BJ (cell line): Measurements from ENCODE around the gene TMEM132C. TPM values are rescaled to one million over a fixed set of nuclear protein-coding genes. Genes with fewer than 3 reads are reported as not detected.
"Not testable (repeated sequence)": the region's sequence is repeated elsewhere in the genome, so short reads cannot be mapped to it uniquely, and the experiment has no call there.

ENCODE experiments used
- CTCF ChIA-PET: fragments of 350-600 bp; formaldehyde crosslinking; extraction: SDS; loops from one replicate; lab custom pipeline; 2021; ENCODE audit warnings: antibody characterized with exemption, inconsistent platforms; lab: Yijun Ruan, JAX
- POLR2A ChIA-PET: fragments of 300-600 bp; sonication (Branson Sonifier 250); formaldehyde crosslinking; extraction: SDS; loops from one replicate; lab custom pipeline; 2021; ENCODE audit warnings: antibody characterized with exemption; lab: Charles Lee
- DNase-seq: peaks from one replicate; pipeline ENCODE4 v3.0.0-alpha.2; 2011; ENCODE audit warnings: low read depth
- H3K27me3 ChIP-seq: 2 replicates; pipeline ENCODE4 v1.6.0; 2011; ENCODE audit warnings: low read length; ENCODE audit not compliant: control insufficient read depth, insufficient read depth
- H3K36me3 ChIP-seq: 2 replicates; pipeline ENCODE4 v1.5.1; 2011; ENCODE audit warnings: low read length; ENCODE audit not compliant: control insufficient read depth, insufficient read depth
- H3K4me3 ChIP-seq: 2 replicates; pipeline ENCODE4 v1.5.1; 2011; ENCODE audit warnings: low read depth, mild to moderate bottlenecking, control low read depth, low read length
- CTCF ChIP-seq: IDR thresholded peaks from 2 replicates; pipeline ENCODE4 v1.5.1; 2011; ENCODE audit warnings: low read depth, mild to moderate bottlenecking, control low read depth, inconsistent platforms, low read length, moderate library complexity; ENCODE audit not compliant: insufficient read depth
- polyA plus RNA-seq: library from polyadenylated mRNA; depleted of rRNA; stranded (reverse); fragments of >200 nt; gene quantifications from 2 replicates; pipeline ENCODE4 v1.2.3, GENCODE V29; 2011

The TMEM132C gene
- polyA plus RNA-seq, 1 experiment = not detected

- CTCF ChIA-PET = no interaction called here
- POLR2A ChIA-PET = no interaction called here
- TF ChIP-seq CTCF = no peak
Measured at GRCh38 chr12:128240745-128241144, 26.2 kb upstream of the TMEM132C start.

GRCh38 chr12:128245121-128245520, 21.8 kb upstream of the TMEM132C start:
- TF ChIP-seq CTCF = no peak
- H3K27me3 ChIP-seq = no peaks in the 10 kb centered on the region
- H3K4me3 ChIP-seq = no peak overlapping the region
- no peak for DNase-seq
- POLR2A ChIA-PET = no interaction called here
- CTCF ChIA-PET = interaction anchor here (0.7 kb wide), 1 partner anchor 34 kb away, joined by 3 read pairs; no protein-coding TSS in a partner anchor
- H3K36me3 ChIP-seq = no peaks in the 10 kb centered on the region

More at GRCh38 chr12:128240745-128241144, 26.2 kb upstream of the TMEM132C start:
- Histone ChIP-seq H3K27me3 (no peaks in the 10 kb centered on the region), H3K4me3 (no peak overlapping the region), H3K36me3 (no peaks in the 10 kb centered on the region)
- no peak for DNase-seq

- no peak for TF ChIP-seq CTCF
- no peak for DNase-seq
- Histone ChIP-seq H3K4me3 (no peak overlapping the region), H3K36me3 (no peaks in the 10 kb centered on the region), H3K27me3 (no peaks in the 10 kb centered on the region)
- CTCF ChIA-PET = no interaction called here
- POLR2A ChIA-PET = no interaction called here
Measured at GRCh38 chr12:128245905-128246304, 21.1 kb upstream of the TMEM132C start.

- Histone ChIP-seq H3K36me3 (no peaks in the 10 kb centered on the region), H3K4me3 (no peak overlapping the region), H3K27me3 (no peaks in the 10 kb centered on the region)
- no peak for TF ChIP-seq CTCF
- ChIA-PET CTCF (no interaction called here), POLR2A (no interaction called here)
- no peak for DNase-seq
Measured at GRCh38 chr12:128250096-128250495, 16.9 kb upstream of the TMEM132C start.

GRCh38 chr12:128253829-128254228, 13.1 kb upstream of the TMEM132C start:
- DNase-seq, H3K4me3 ChIP-seq, H3K27me3 ChIP-seq, POLR2A ChIA-PET, H3K36me3 ChIP-seq, CTCF ChIA-PET: not testable (repeated sequence)

GRCh38 chr12:128258866-128259555, 8.0 kb upstream of the TMEM132C start:
- Histone ChIP-seq H3K27me3 (no peaks in the 10 kb centered on the region), H3K36me3 (no peaks in the 10 kb centered on the region), H3K4me3 (no peak overlapping the region)
- no peak for DNase-seq
- TF ChIP-seq CTCF = no peak
- CTCF ChIA-PET = interaction anchor here (1.0 kb wide), 1 partner anchor 15 kb away, joined by 3 read pairs; no protein-coding TSS in a partner anchor
- POLR2A ChIA-PET = no interaction called here
